Neural crest cell (in vitro differentiated cells): ENCODE measurements around the gene EIF2B4. TPM values are rescaled to one million over a fixed set of nuclear protein-coding genes. Genes with fewer than 3 reads are reported as not detected.
"Not testable (repeated sequence)": the region's sequence is repeated elsewhere in the genome, so short reads cannot be mapped to it uniquely, and the experiment has no call there.

Experiments
- DNase-seq: peaks from one replicate; pipeline ENCODE4 v3.0.0; 2021; ENCODE audit warnings: low read depth, mixed read lengths, low spot score
- H3K27ac Mint-ChIP-seq: one replicate; pipeline ENCODE4 v1.8.0; 2021; ENCODE audit warnings: mild to moderate bottlenecking, mixed read lengths; ENCODE audit not compliant: unreplicated experiment
- H3K27me3 Mint-ChIP-seq: 2 replicates; pipeline ENCODE4 v1.8.0; 2021; ENCODE audit warnings: low read depth, mild to moderate bottlenecking, mixed read lengths
- H3K36me3 Mint-ChIP-seq: 2 replicates; pipeline ENCODE4 v1.8.0; 2021; ENCODE audit warnings: low read depth, mild to moderate bottlenecking, mixed read lengths
- H3K4me1 Mint-ChIP-seq: 2 replicates; pipeline ENCODE4 v1.8.0; 2021; ENCODE audit warnings: mixed read lengths
- H3K4me3 Mint-ChIP-seq: one replicate; pipeline ENCODE4 v1.8.0; 2021; ENCODE audit warnings: mild to moderate bottlenecking, mixed read lengths
- H3K9me3 Mint-ChIP-seq: 2 replicates; pipeline ENCODE4 v1.8.0; 2021; ENCODE audit warnings: mixed read lengths
- CTCF ChIP-seq: fragments of 200-600 bp; sonication (generic); conservative IDR thresholded peaks from 2 replicates; pipeline ENCODE4 v1.5.0; 2021; ENCODE audit warnings: antibody characterized with exemption, mild to moderate bottlenecking
- total RNA-seq: library from RNA; stranded (reverse); gene quantifications from 2 replicates; pipeline ENCODE4 v1.2.1, GENCODE V29; 2021

EIF2B4 gene
- total RNA-seq, 1 donor from 2014 or later = 72.5 TPM

DNA sequence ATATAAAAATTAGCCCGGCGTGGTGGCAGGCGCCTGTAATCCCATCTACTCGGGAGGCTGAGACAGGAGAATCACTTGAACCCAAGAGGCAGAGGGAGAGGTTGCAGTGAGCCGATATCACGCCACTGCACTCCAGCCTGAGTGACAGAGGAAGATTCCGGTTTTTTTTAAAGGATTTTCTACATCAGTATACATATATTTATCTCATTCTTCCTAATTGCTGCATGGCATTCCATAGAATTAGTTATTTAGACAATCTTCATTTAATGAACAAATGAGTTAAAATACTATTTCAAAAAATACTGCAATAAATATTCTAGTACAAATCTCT is 15.6 kb downstream of the EIF2B4 start:
- TF ChIP-seq CTCF = no peak
- Mint-ChIP-seq H3K27ac (no peak overlapping the region), H3K27me3 (no peaks in the 10 kb centered on the region), H3K36me3 (peaks cover 11% of the 10 kb centered on the region), H3K4me1 (peaks cover 49% of the 10 kb centered on the region), H3K9me3 (peaks cover 2% of the 10 kb centered on the region), H3K4me3 (peak overlapping the region; percentile 98)
- DNase-seq = no peak

GRCh38 chr2:27353762-27354596 is 16.2 kb downstream of the EIF2B4 start:
- Mint-ChIP-seq H3K27ac (no peak overlapping the region), H3K9me3 (peaks cover 2% of the 10 kb centered on the region), H3K27me3 (no peaks in the 10 kb centered on the region), H3K4me1 (peaks cover 49% of the 10 kb centered on the region), H3K4me3 (peak overlapping the region; percentile 87), H3K36me3 (peaks cover 11% of the 10 kb centered on the region)
- TF ChIP-seq CTCF = no peak
- no peak for DNase-seq

DNA sequence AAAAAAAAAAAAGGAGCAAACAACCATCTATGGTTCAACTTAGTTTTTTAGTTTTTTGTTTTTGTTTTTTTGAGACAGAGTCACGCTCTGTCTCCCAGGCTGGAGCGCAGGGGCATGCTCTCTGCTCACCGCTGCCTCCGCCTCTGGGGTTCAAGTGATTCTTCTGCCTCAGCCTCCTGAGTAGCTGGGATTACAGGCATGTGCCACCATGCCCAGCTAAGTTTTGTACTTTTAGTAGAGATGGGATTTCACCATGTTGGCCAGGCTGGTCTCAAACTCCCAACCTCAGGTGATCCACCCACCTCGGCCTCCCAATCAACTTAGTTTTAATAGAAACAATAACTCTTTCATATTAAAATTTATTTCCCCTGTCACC is 16.8 kb downstream of the EIF2B4 start:
- peaks cover 46% of the 10 kb centered on the region for H3K4me1 Mint-ChIP-seq

DNA sequence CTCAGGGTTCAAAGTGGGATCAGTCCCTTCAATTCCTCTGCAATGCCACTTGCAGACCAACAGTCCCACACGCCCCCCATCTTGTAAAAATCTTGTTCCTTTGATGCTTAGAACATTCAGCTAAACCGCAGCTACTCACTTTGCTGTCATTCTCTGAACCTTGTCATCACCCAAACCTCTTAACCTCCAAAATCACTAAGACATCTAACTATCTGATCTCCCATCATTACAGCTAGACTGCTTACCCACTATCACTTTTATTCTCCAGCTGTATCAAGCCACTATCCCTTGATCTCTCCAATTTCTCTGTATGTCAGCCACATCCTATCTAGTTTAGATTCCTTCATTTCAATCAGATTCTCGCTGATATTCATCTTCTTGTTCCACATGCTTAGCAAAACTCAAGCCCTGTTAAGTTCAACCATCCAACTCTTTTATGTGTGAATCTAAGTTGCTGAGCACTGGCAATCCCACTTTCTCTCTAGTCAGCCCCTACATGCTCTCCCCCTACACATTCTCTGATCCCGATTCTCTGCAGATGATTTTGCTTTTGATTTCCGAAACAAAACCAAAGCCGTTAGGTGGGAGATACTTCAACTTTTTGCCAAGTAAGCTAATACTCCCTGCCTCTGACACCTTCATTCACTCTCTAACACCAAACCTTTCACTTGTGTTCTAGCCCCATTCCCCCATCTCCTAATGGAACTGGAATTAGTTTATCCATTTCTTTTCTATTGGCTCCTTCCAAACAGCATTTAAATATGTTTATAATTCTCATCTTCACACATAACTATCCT is 18.1 kb downstream of the EIF2B4 start:
- H3K9me3 Mint-ChIP-seq = peaks cover under 1% of the 10 kb centered on the region
- peaks cover 3% of the 10 kb centered on the region for H3K36me3 Mint-ChIP-seq
- no peak for TF ChIP-seq CTCF
- H3K4me3 Mint-ChIP-seq = no peak overlapping the region
- H3K27me3 Mint-ChIP-seq = no peaks in the 10 kb centered on the region
- no peak for DNase-seq
- H3K27ac Mint-ChIP-seq = no peak overlapping the region
- H3K4me1 Mint-ChIP-seq = peaks cover 36% of the 10 kb centered on the region

More for the DNA sequence above, 16.8 kb downstream of the EIF2B4 start:
- H3K36me3 Mint-ChIP-seq, H3K4me3 Mint-ChIP-seq, H3K9me3 Mint-ChIP-seq, DNase-seq, H3K27me3 Mint-ChIP-seq: not testable (repeated sequence)
- peak overlapping the region; percentile 54 for H3K27ac Mint-ChIP-seq

DNA sequence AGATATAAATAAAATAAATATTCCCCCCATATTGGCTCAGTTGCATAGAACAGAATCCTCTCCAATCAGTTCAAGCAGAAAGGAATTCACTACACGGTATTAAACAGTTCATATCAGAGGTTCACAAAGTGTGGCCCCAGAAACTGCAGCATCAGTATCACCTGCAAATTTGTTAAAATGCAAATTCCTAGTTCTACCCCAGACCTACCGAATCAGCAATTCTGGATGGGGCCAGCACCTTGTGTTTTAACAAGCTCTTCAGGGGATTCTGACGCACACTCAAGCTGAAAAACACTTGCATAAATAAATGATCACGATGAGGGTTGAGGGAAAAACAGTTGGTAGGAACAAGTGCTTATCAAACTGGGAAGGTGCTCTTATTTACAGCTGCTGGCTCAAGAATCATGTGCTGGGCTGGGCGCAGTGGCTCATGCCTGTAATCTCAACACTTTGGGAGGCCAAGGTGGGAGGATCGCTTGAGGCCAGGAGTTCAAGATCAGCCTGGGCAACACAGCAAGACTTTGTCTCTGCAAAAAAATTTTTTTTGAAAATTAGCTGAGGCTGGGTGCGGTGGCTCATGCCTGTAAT is 19.9 kb downstream of the EIF2B4 start:
- Mint-ChIP-seq H3K4me3 (no peak overlapping the region), H3K36me3 (no peaks in the 10 kb centered on the region), H3K4me1 (peaks cover 22% of the 10 kb centered on the region), H3K27ac (no peak overlapping the region), H3K27me3 (no peaks in the 10 kb centered on the region), H3K9me3 (no peaks in the 10 kb centered on the region)
- DNase-seq = no peak
- no peak for TF ChIP-seq CTCF
